Body of pancreas (tissue), 4 donors: Measurements from ENCODE around the gene DELE1.

Source experiments
- CTCF ChIP-seq, 7 experiments: fragments of 450-650 bp in 4 of 7; fragments of 200-600 bp in 3 of 7; sonication (generic) in 3 of 7; IDR thresholded peaks; one replicate each; pipeline ENCODE4 v1.5.1; 2016 to 2019; ENCODE audit warnings: antibody characterized with exemption in 7 of 7
- POLR2A ChIP-seq, 3 donors: fragments of 450-650 bp; IDR thresholded peaks; one replicate each; pipeline ENCODE4 v1.6.1; 2016; ENCODE audit warnings: antibody characterized with exemption in 3 of 3, mild to moderate bottlenecking in 2 of 3

- TF ChIP-seq POLR2A (IDR thresholded peaks at IDR 0.05) (no peak), CTCF (IDR thresholded peaks at IDR 0.05) (no peak)
These were observed 20.4 kb downstream of the DELE1 start for GRCh38 chr5:141944076-141944475.
